ENCODE results near the gene DNAH2.

The DNAH2 gene

DNA sequence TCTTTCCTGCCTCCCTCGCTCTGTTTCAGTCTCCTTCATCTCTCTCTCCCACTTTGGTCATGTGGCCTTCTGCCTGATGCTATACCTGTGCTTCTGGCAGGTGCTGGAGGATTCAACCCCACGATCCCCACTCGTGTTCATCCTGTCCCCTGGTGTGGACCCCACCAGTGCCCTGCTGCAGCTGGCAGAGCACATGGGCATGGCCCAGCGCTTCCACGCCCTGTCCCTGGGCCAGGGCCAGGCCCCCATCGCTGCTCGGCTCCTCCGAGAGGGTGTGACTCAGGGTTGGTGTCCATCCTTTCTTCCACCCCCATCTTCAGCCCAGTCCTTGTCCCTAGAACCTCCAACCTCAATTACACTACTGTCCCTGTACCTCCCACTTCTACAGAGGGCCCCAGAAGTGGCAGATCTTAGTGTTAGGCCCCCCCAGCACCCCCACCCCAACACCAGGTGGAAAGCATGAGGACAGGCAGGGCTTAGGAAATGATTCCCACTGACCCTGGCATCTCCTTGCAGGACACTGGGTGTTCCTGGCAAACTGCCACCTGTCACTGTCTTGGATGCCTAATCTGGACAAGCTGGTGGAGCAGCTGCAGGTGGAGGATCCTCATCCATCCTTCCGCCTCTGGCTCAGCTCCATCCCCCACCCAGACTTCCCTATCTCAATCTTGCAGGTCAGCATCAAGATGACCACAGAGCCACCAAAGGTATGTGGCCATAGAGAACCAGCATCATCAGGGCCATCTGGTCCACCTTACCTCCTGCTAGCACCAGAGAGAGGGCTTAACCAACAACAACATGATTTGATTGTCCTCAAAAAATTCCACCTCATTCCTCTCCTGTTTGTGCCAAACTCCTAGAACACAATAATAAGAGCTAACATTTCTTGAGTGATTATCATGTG, 106.7 kb downstream of the DNAH2 start:
- no peak for DNase-seq

DNA sequence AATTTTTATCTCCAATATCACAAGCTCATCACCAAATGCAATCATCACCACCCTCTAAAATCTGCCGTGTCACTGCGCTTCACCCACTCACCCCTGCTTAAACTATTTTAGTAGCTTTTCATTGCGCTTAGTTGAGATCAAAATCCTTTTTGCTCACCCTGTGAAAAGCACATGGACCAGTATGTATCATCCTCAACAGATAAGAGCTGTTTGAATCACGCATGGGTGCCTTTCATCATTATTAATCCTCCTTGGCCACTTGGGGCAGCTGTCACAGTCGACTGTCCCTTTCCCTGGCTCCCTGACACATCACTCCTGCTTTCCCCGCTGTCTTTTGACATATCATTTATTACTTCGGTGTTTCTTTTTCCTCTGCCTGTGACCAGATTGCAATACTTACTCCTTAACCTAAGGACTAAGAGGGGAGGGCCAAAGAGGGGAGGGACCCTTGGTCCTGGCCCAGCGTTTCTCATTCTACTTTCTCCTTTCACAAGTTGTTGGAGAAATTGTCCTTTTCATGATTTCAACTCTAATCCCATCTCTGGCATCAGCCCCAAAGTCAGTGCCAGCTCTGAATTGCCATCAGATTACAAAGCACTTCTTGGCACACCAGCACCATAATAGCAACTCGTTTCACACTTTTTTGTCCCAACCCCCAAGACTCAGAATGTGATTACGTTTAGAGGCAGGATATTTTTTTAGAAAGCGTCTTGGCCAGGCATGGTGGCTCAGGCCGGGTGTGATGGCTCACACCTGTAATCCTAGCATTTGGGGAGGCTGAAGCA, 107.9 kb downstream of the DNAH2 start:
- no peak for DNase-seq

DNA sequence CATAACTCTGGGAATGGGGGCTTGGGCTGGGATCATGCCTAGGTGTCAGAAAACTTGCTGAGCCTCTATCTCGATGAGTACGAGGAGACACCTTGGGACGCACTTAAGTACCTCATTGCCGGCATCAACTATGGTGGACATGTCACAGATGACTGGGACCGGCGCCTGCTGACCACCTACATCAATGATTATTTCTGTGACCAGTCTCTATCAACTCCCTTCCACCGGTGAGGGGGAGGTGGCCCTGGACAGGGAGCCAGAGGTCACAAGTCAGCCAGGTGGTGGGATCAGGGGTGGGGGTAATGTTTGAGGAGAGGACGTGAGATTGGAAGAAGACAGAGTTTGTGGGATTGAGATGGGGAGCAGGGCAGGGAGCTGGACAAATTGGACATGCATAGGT, 113.1 kb downstream of the DNAH2 start:
- no peak for DNase-seq

DNA sequence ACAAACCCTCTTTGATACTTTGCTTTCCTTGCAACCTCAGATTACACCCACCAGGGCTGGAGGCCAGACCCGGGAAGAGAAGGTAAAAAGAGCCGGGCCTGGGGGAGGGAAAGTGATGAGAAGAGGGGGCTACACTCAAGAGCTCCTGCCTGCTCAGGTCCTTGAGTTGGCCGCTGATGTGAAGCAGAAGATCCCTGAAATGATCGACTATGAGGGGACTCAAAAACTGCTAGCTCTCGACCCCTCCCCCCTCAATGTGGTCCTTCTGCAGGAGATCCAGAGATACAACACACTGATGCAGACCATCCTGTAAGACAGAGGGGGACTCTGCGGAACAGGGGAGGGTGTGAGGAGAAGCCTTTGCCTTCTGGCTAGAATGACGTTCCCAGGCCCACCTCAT, 113.7 kb downstream of the DNAH2 start:
- DNase-seq, result no peak

DNA sequence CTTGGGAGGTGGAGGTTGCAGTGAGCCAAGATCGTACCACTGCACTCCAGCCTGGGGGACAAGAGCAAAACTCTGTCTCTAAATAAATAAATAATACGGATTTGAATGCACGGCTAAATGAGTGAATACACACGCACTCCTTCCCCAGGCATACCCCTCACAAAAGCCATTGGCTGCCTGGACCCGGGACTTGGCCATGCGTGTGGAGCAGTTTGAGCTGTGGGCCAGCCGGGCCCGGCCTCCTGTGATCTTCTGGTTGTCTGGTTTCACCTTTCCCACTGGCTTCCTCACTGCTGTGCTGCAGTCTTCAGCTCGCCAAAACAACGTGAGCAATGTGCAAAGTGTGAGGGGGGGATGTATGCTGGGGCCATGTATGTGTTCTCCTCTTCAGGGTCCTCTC, 114.9 kb downstream of the DNAH2 start:
- DNase-seq, result no peak

DNA sequence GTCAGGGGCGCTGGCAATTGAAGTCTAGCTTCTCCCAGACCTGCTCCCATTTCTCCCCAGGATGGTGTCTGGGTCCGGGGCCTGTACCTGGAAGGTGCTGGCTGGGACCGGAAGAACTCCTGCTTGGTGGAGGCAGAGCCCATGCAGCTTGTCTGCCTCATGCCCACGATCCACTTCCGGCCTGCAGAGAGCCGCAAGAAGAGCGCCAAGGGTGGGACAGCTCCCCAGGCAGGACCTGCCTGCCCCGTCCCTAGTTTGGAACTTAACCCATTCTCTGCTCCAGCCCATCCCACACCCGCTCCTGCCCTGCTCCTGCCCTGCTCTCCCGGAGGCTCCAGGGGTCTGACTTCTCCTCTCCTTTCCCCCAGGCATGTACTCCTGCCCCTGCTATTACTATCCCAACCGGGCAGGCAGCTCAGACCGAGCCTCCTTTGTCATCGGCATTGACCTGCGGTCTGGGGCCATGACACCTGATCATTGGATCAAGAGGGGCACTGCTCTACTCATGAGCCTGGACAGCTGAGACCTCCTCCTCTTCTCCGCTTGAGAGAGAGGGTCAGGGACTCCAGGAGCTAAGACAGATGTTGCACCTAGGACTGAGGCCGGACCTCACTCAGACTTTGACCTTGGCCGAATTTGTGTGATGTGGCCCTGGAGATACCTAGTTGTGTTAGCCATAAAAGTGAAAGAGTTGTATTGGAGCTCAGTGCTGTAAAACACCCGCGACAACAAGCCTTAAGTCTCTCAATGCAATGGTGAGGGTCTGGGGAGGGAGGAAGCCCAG, 115.7 kb downstream of the DNAH2 start:
- no peak for DNase-seq

DNA sequence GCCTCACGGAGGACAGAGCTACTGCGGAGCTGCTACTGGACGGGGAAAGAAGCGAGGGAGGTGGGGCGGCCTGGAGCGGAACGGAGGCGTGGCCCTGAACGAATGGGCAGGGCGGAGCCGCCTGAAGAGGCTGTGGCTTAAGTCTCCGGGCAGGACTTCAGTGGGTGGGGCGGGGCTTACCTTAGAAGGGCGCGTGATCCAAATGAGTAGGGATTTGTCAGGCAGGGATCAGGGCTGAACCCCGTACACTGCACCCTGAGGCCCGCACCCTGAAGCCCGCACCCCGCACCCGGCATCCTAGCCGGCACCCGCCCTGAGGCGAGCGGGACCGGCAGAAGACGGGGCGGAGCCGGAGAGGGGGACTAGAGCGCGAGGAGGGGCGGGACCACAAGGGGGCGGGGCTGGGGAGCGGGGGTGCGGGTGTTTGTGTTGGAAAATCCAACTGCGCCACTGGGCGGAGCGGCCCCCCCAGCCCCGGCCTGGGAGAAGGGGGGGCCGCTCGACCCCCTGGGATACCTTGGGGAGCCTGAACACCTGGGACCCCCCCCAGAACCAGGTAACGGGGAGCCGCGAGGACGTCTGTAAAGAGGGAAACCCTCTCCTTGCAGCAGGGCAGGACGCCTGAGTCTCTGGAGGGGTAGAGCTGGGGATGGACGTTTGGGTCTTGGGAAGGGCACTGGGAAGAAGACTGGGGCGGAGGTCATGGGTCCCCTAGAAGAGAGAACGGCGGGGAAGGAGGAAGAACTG, 116.4 kb downstream of the DNAH2 start, which contains the start of gene KDM6B:
Gene KDM6B (plus strand): TSS at position 423 of the 747 bp plus-strand sequence. CDS start 11,338 bp downstream, outside the sequence.
- DNase-seq, result peak; percentile 88 to 92

DNA sequence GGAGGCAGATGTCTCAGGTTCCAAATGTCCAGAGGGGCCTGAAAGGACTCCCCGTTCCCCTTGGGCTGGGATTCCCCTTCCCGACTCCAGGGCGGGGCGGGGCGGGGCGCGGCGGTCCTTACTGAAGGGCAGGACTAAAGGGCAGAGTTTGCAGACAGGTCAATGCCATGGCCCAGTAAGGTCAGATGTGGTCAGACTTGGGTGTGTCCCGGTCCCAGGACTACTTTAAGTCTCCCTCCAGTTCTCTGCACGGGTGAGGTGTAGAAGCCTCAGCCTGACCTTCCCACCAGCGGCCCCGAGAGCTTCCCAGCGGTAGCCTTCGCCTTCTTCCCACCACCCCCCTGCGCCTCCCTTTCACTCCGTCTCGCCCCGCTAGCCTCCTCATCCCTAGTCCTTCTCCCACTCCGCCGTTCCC, 117.0 kb downstream of the DNAH2 start:
- peak; percentile 80 to 84 for DNase-seq

DNA sequence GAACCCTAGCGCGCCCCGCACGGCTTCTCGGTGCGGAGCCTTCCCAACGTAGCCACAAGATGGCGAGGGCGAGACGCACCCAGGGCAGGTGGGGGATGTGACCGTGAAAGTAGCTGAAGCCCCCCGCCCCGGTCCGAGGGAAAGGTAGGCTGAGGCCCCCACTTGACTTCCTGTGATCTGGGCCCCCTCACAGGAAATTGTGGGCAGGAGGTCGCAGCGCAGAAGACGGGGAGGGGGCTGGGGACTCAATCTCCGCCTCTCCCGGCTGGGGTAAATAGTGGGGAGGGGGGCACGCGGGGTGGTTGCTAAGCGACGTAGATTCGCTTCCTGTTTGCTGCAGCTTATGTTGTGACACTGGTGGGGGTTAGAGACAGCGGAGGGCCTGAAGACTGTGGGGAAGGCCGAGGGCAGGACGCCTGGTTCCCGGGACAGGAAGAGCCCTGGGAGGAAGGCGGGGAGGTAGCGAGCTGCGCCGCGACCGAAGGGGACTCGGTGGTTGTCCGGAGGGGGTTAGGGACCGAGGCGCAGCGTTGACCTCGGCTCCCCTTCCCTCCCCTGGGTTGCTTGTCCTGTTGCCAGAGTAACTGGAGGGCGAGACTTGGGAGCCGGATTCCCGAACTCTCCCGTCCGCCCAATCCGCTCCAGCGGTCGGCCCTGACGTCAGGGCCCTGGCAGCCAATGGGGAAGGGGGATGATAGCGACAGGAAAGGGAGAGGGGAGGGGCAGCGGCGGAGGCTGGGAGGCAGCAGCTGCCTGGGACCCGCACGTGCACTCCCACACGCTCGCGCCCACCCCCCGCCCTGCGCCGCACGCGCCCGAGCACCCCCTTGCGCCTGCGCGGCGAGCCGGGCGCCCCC, 117.6 kb downstream of the DNAH2 start:
- peak; percentile 95 to 97 for DNase-seq

DNA sequence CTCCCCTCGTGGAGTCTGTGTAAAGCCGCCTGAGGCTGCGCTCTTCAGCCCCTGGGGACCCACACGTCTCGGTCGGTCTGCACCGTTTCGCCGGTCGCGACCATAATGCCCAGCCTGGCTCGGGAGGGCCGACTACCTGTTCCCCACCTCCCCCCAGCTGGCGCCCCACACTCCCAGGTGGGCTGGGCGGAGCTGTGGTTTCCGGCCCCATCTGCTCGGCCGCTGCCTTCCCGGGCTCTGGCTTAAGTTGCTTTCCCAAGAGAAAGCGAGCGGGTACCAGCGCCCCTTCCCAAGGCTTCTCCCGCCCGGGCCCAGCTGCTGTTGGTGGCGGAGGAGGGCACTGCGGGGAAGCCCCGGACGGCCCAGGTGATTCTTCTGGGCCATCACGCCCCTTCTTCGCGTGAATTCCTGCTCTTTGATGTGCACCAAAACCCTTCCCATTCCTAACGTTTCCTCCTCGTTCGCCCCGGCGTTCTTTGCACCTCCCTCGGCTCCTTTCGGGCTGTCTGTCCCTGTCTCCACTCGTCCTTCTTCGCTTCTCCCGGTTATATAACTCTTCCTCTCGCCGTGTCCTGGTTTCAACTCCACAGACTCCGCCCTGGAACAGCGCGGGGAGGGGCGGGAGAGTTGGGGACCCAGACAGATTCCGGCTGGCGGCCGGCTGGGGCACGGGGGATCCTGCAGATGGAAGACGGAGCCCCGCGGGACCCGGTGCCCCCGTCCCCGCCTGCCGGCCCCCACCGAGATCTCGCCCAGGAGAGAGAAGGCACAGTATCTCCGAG, 118.5 kb downstream of the DNAH2 start:
- peak; percentile 51 to 70 for DNase-seq

DNA sequence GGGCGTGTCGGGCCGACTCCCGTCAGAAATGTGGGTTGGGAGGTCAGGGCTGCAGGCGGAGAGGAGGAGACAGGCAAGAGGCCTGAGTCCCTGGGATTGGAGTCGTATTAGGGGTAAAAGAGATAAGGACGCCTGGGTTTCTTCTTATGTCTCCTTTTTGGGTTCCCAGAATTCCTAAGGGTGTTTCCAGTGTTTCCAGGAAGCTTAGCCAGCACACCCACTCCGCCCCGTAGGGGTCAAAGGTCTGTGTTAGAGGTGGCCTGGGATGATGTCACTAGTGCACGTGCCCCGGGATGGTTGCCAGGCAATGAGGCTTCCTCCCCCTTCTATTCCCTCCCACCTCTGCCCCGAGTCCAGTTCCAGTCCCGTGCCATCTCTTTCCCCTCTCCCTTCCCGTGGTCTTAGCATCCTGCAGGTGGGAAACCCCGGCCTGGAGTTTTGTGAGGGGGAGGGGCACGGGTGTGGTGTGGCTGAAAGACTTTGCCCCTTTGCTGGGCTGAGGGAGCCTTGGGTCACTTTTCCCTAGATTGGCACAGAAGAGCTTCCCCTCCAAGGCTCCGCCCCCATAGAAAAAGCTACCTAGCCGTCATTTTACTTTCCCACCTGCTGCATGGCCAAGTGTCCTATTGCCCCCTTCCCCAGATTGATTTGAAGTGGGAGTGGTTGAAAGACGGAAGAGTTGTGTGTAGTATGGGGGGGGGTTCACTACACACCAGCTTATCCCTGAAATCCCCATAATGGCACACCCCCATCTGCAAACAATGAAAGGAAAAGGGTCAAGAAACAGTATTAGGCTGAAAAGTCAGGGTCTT, 119.3 kb downstream of the DNAH2 start:
- DNase-seq, result peak; percentile 83 to 87

DNA sequence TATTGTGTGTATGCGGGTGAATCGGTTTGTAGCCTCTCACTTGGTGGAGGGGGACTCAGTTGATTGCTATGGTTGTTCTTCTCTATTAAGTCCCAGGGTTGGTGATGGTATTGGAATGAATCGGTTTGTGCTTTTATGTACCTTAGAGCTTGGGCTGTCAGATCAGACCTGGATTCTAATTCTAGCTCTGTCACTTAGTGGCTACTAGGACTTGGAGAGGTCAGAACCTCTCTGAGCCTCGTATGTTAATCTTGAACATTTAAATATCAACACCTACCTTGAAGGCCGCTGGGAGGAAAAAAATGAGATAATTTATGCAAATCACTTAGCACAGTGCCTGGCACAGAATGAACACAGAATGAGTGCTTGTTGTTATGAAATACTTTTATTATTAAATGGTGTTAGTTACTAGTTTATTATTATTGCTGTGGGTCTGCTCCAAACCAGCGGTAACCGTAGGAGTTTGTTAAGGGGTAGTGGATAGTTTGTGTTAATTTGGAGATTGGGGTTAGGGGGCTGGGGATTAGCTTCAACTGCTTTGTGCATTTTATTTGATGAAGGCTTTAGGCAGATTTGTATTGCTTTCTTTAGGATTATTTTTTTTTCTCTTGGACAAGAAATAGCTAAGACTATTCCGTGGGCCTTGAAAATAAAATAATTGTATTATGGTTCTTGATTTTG, 120.0 kb downstream of the DNAH2 start:
- peak in 1 of 2 donors; percentile 41 for DNase-seq

DNA sequence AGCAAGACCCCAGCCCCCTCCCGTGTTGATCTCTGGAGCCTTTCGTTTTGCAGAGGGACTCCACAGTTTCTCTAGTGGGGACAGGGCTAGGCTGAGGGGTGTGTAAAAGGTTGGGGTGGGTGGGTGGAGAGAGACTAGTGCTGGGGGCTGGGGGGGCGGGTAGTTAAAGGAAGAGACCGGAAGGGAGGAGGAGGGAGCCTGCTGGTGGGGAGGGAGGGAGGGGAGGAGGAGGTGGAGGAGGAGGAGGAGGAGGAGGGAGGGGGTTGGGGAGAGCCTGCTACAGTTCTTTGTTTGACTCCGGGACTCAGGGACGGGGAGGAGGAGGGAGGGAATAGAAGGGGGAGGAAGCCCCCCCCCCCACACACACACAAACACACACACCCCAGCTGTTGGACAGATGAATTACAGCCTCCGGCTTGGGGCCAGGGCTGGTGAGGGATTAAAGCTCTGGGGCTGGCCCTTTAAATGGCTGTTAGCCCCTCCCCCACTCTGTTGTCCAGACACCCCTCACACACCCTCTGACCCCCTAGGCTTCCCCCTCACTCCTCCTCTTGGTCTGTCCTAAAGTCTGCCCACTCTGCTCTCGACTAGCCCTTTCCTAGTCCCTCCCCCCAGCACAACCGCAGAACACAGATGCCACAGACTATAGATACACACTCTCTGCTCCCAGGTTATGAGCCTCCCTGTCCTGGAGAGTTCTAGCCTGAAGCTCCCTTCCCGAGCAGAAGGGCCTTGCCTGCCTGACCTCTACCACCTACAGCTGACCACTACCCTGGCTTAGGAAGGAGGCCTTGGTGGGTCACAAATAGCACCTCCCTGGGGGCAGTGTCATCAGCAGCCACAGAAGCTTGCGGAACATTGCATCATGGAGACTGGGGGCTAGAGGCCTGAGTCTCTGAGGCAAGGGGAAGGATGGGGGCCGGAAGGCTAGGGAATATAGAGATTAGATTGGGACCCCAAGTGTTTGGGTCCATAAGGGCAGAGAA, 120.8 kb downstream of the DNAH2 start:
- peak; percentile 47 to 58 for DNase-seq

DNA sequence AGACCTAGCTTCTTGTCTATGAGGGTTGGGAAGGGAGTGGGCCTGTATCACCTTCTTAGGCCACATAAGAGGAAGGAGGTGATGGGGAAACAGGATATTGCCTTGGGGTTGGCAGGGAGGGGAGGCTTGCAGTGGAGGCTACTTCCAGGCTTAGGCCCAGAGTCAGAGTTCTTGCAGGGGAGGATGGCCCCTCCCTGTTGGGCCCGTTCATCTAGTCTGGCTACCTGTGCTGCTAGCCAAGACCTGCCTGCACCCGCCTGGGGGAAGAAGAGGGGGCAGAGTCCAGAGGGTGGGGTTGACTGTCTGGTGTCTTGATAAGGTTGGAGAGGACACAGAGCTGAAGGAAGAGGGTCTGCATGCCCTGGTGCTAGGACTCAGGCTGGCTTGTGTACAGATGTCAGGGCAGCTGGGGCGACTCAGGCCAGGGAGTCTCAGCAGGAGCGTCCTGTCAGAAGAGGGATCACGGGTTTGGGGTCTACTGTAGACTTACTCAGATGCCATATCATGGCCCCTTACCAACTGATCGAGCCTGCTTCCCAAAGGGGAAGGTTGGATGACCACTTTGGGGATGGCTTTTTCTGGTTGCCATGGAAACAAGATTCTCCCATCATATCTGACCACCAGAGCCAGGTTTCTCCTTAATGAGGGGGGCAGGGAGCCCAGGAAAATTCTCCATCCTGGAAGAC, 121.8 kb downstream of the DNAH2 start:
- peak; percentile 27 to 56 for DNase-seq

DNA sequence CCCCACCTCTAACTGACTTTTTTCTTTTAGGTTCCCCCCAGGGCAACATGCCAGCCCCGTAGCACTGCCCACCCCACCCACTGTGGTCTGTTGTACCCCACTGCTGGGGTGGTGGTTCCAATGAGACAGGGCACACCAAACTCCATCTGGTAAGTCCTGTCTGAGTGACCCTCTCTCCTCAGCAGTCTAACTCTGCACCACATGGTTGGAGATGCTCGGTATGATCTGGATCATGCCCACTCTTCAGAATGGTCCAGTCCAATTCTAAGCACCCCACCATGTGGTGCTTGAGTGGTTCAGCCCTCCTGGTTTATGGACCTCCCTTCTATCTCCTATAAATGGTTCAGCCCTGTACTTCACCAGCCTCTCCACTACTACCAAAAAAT, 122.3 kb downstream of the DNAH2 start:
- peak; percentile 40 to 44 for DNase-seq

DNA sequence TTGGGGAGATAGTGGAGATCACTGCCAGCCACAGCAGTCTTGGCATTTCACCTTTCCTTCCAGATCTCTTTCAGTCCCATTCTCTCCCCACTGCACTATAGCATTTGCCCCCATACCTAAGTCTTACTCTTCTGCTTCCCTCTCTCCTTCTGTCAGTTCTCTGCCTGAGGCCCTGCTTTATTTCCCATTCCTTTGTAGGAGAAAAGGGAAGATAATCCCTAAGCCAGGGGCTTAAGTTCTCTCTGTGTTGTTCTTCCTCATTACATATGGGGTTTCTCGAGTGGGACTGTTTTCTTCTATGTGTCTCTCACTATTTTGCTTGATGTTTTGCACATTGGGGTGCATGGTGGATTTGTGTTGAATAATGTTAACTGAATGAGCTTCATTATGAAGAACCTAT, 122.9 kb downstream of the DNAH2 start:
- no peak for DNase-seq

DNA sequence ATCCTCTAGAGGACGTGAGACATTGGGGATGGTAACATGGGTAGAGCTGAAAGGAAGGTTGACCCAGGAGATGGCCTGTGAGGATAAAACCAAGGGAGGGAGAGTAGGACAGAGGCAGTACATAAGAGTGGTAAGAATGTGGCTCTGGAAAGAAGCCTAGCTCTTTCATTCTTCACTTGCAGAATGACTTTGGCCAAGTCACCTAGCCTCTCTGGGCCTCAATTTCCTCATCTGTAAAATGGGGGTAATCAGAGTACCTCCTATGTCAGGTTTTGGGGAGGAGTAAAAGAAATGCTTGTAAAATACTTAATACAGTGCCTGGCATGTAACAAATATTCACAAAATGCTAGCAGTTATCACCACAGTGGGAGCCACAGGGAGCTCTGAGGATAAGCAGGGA, 123.3 kb downstream of the DNAH2 start:
- no peak for DNase-seq

Measured in CD4-positive, alpha-beta T cell treated with Interleukin-1 beta for 1 hour (primary cell).